Testis (tissue), 3 donors: ENCODE data around the gene ARF5. TPM values are rescaled to one million over a fixed set of nuclear protein-coding genes. Genes with fewer than 3 reads are reported as not detected.

ENCODE experiments used
- DNase-seq: peaks from one replicate; pipeline ENCODE4 v3.0.0-alpha.2; 2019
- H3K27ac ChIP-seq, 2 donors: fragments of 200-600 bp; sonication (generic); one replicate each; pipeline ENCODE4 v1.5.1; 2019
- H3K27me3 ChIP-seq: fragments of 200-600 bp; sonication (generic); one replicate; pipeline ENCODE4 v1.5.1; 2019
- H3K36me3 ChIP-seq: fragments of 200-600 bp; sonication (generic); one replicate; pipeline ENCODE4 v1.5.1; 2017; ENCODE audit warnings: low read depth; ENCODE audit errors: missing control alignments
- H3K4me1 ChIP-seq: fragments of 200-600 bp; sonication (generic); one replicate; pipeline ENCODE4 v1.5.1; 2019
- H3K4me3 ChIP-seq, 2 donors: fragments of 200-600 bp; sonication (generic); one replicate each; pipeline ENCODE4 v1.5.1; 2017 to 2019
- H3K9me3 ChIP-seq: fragments of 200-600 bp; sonication (generic); one replicate; pipeline ENCODE4 v1.5.1; 2017
- CTCF ChIP-seq, 3 experiments: fragments of 450-650 bp in 2 of 3; fragments of 200-600 bp in 1 of 3; sonication (generic) in 1 of 3; IDR thresholded peaks; one replicate each; pipeline ENCODE4 v1.5.1; 2016 to 2019; ENCODE audit warnings: antibody characterized with exemption in 3 of 3, mild to moderate bottlenecking in 2 of 3, moderate library complexity in 1 of 3
- POLR2A ChIP-seq: fragments of 450-650 bp; IDR thresholded peaks from one replicate; pipeline ENCODE4 v1.6.1; 2017; ENCODE audit warnings: antibody characterized with exemption, mild to moderate bottlenecking, moderate library complexity
- WGBS, 2 donors: methylation state at CpG; one replicate each; pipeline ENCODE4 v1.1.5; 2018; 5-methylcytosine and 5-hydroxymethylcytosine counted together
- intact Hi-C: fragments of 100-400 bp; cut with DNase I; formaldehyde crosslinking; loops from one replicate; pipeline ENCODE4 v1.15.1; 2023; ENCODE audit warnings: low total_unique reads
- polyA plus RNA-seq: library from polyadenylated mRNA; stranded (reverse); fragments of 350-450 nt; fragmentation: Illumina TruSeq; extraction: RNeasy Lipid Tissue Mini Kit (QIAGEN cat#74804); gene quantifications from one replicate; pipeline ENCODE4 v1.2.3, GENCODE V29; 2014; ENCODE audit warnings: low read depth, low replicate concordance; ENCODE audit not compliant: insufficient read depth
- total RNA-seq, 2 donors: library from RNA; depleted of rRNA; stranded (reverse); fragments of >200 nt; gene quantifications; one replicate each; pipeline ENCODE4 v1.2.3, GENCODE V29; 2016

Gene ARF5
- total and polyA plus RNA-seq, 3 donors from 2014 or later, result 161 to 190 (median 171) TPM

- no peaks in the 10 kb centered on the region for H3K27me3 ChIP-seq
- H3K9me3 ChIP-seq, result no peaks in the 10 kb centered on the region
- 80% methylated on average over 2 of the region's 2 CpGs for WGBS, 2 donors
- DNase-seq, result no peak
- H3K27ac ChIP-seq, result peak overlapping the region in 1 of 2 donors; percentile 92
- intact Hi-C loops, result no loop called here
- peaks cover 51% of the 10 kb centered on the region for H3K4me1 ChIP-seq
- TF ChIP-seq POLR2A (no peak), CTCF (IDR thresholded peaks at IDR 0.05) (no peak)
- H3K4me3 ChIP-seq, result no peak overlapping the region
- no peaks in the 10 kb centered on the region for H3K36me3 ChIP-seq
Observed at GRCh38 chr7:127586346-127586745, 1.9 kb upstream of the ARF5 start.

- peaks cover 38% of the 10 kb centered on the region for H3K4me1 ChIP-seq
- no peaks in the 10 kb centered on the region for H3K9me3 ChIP-seq
- no peaks in the 10 kb centered on the region for H3K36me3 ChIP-seq
- peak overlapping the region; percentile 73 to 93 for H3K27ac ChIP-seq
- TF ChIP-seq POLR2A (no peak), CTCF (IDR thresholded peaks at IDR 0.05) (no peak)
- WGBS, 2 donors, result 29 to 38% methylated on average over 20 of the region's 20 CpGs
- intact Hi-C loops, result no loop called here
- H3K4me3 ChIP-seq, result peak overlapping the region; percentile 91 to 96
- peak; percentile 22 for DNase-seq
- H3K27me3 ChIP-seq, result no peaks in the 10 kb centered on the region
Observed at GRCh38 chr7:127587663-127588018, 570 bp upstream of the ARF5 start.

- no peaks in the 10 kb centered on the region for H3K9me3 ChIP-seq
- 3 to 7% methylated on average over 17 to 43 of the region's 43 CpGs for WGBS, 2 donors
- H3K27ac ChIP-seq, result peak overlapping the region; percentile 73 to 93
- peak overlapping the region; percentile 91 to 96 for H3K4me3 ChIP-seq
- intact Hi-C loops, result no loop called here
- peak; percentile 77 for DNase-seq
- no peaks in the 10 kb centered on the region for H3K27me3 ChIP-seq
- TF ChIP-seq CTCF (IDR thresholded peaks at IDR 0.05) (peak in 1 of 3 experiments; percentile 12), POLR2A (no peak)
- H3K4me1 ChIP-seq, result peaks cover 26% of the 10 kb centered on the region
- H3K36me3 ChIP-seq, result no peaks in the 10 kb centered on the region
Observed at GRCh38 chr7:127588697-127589482, 679 bp downstream of the ARF5 start.

GRCh38 chr7:127589896-127590295 lies 1.7 kb downstream of the ARF5 start:
- Histone ChIP-seq H3K36me3 (no peaks in the 10 kb centered on the region), H3K27me3 (no peaks in the 10 kb centered on the region), H3K27ac (no peak overlapping the region), H3K4me1 (peaks cover 18% of the 10 kb centered on the region), H3K9me3 (no peaks in the 10 kb centered on the region), H3K4me3 (no peak overlapping the region)
- WGBS, 2 donors, result 63 to 71% methylated on average over 3 of the region's 3 CpGs
- TF ChIP-seq POLR2A, result no peak
- no peak for TF ChIP-seq CTCF (IDR thresholded peaks at IDR 0.05)
- DNase-seq, result no peak
- intact Hi-C loops, result no loop called here

GRCh38 chr7:127591189-127591588 lies 3.0 kb downstream of the ARF5 start:
- no peak for DNase-seq
- H3K4me3 ChIP-seq, result no peak overlapping the region
- no peak for TF ChIP-seq POLR2A
- TF ChIP-seq CTCF (IDR thresholded peaks at IDR 0.05), result no peak
- H3K36me3 ChIP-seq, result no peaks in the 10 kb centered on the region
- no peak overlapping the region for H3K27ac ChIP-seq
- WGBS, 2 donors, result 87 to 94% methylated on average over 6 to 7 of the region's 7 CpGs
- H3K27me3 ChIP-seq, result no peaks in the 10 kb centered on the region
- no peaks in the 10 kb centered on the region for H3K9me3 ChIP-seq
- peaks cover 18% of the 10 kb centered on the region for H3K4me1 ChIP-seq
- intact Hi-C loops, result no loop called here
